HG03460 (cell line): ENCODE results near the gene CCL20.

Experiments
- ATAC-seq: cut with Tn5 transposase; IDR thresholded peaks from one replicate; pipeline ENCODE4 v1.9.1; 2021; ENCODE audit not compliant: unreplicated experiment

The CCL20 gene

DNA sequence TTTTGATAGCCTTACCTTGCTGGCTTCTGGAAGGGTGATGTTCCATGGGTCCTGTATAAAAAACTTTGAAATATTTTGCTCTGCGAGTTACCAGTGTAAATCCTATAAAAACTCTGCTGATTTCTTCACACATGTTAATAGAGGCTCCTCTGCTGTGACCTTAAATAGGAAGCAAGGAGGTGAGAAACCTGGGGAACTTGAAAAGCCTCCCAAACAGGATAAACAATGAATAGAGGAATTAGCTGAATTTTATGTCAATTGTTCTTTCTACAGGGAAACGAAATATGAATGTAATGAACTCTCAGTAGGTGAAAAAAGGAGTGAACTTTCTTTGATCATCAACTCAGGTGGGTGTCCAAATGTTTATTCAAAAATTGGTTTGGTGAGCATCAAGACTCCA is 10.8 kb upstream of the CCL20 start:
- no peak for ATAC-seq

DNA sequence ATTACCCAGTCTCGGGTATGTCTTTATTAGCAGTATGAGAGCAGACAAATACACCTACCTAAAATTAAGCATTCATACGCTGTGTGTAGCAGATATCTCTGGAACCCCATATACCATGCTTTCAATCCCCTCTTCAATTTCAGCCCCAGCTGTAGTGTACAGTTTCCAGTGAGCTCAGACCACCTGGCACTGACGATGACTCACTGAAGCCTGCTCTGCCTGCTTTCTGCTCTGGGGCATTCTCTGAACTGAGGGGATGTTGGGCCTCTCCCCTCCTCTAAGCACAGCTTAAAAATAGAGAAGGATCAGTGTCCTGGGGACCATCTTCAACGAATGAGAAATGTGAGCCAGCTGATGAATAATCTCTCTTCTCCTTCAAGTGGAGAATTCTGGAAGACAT is 8.7 kb upstream of the CCL20 start:
- no peak for ATAC-seq

DNA sequence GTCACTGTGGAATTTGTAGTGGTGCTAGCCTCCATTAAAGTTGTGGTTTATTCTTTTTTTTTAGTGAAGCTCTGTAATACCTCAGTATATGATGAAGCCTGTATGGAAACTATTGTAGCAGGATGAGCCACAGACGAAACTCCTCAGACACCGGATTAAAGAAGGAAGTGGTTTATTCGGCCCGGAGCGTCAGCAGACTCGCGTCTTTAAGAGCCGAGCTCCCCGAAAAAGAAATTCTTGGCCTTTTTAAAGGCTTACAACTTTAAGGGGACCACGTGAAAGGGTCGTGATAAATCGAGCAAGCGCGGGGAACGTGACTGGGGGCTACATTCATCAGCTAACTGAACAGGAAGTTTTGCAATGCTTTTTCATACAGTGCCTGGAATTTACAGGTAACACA is 8.1 kb upstream of the CCL20 start:
- no peak for ATAC-seq

DNA sequence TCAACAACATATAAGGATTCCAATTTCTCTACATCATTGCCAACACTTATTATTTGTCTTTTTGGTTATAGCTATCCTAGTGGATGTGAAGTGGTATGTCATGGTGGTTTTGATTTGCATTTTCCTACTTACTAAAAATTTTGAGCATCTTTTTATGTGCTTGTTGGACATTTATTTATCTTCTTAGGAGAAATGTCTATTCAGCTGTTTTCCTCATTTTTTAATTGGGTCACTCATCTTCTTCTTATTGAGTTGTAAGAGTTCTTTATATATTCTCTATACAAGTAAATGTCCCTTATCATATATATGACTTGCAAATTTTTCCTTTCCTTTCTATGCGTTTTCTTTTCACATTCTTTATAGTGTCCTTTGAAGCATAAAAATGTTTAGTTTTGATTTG is 4.7 kb upstream of the CCL20 start:
- ATAC-seq, result no peak

DNA sequence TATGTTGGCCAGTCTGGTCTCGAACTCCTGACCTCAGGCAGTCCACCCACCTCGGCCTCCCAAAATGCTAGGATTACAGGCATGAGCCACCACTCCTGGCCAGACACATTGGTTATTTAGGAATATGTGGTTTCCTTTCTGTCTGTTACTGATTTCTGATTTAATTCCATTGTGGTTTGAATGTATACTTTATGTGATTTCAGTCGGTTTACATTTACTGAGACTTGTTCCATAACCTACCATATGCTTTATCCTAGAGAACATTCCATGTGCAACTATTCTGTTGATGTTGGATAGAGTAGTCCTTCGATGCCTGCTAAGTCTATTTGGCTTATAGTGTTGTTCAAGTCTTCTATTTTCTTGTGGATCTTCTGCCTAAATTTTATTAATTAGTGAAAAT is 1.6 kb upstream of the CCL20 start:
- no peak for ATAC-seq

DNA sequence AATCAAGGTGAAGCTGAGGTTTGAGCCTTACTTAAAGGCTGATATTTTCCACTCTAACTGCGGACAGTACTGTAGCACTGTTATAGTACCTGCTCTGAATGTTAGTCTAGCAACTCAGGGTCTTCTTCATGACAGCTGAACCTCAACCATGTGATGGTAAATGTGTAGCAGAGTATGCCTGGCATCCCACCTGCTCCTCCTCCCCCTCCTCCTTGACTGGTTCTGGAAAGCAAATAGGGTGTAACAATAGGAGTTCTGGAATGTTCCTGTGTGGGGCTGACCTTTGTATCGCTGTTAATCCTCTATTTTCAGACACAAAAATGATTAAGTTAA is 447 bp upstream of the CCL20 start:
- ATAC-seq, result no peak

DNA sequence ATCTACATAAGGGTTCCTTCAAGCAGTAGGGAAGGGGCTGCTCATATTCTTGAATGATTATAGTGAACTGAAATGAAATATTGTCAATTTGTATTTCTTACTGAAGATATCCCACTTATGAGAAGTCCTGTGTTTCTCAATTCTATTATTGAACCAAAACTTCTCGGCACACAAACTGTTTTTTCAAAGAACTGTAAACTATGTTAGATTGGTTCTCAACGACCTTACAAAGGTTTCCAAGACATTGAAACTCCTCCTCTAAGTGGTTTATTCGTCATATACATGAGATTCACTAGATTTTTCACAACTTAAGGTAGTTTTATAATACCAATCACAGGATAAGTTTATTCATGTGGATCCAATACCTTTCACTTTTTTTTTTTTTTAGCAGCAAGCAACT is 1.4 kb downstream of the CCL20 start:
- ATAC-seq, result no peak

DNA sequence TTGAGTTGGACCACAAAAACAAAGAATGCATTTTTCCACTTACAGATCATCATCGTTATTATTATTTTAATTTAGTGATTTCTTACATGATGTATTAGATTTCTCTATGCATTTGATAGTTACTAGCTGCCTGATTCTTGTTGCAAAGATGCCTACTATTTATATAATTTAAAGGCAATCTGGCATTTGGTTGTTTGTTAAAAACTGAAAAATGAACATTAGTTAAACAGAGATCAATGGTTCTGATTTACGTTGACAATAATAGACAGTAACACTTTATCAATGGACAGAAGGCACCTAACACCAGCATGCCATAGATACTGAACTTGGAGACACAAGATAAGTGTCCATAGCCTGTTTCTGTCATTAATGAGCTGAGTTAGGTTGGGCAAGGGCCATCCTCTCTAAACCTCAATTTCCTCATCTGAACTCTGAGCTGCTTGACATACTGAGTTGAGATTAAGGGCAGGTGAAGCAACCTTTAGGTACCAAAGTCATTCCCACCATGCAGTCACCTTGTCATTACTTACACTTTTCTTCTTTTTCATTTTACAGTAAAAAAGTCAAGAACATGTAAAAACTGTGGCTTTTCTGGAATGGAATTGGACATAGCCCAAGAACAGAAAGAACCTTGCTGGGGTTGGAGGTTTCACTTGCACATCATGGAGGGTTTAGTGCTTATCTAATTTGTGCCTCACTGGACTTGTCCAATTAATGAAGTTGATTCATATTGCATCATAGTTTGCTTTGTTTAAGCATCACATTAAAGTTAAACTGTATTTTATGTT is 3.1 kb downstream of the CCL20 start:
- no peak for ATAC-seq

DNA sequence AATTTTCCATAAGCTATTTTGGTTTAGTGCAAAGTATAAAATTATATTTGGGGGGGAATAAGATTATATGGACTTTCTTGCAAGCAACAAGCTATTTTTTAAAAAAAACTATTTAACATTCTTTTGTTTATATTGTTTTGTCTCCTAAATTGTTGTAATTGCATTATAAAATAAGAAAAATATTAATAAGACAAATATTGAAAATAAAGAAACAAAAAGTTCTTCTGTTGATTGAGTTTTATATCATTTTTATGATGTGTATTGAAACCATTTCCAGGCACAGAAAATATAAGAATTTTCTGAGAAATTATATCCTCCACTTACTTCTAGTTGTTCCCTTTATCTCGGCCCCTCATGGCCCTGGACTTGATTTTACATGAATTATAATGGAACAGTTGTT is 3.7 kb downstream of the CCL20 start:
- ATAC-seq, result no peak

DNA sequence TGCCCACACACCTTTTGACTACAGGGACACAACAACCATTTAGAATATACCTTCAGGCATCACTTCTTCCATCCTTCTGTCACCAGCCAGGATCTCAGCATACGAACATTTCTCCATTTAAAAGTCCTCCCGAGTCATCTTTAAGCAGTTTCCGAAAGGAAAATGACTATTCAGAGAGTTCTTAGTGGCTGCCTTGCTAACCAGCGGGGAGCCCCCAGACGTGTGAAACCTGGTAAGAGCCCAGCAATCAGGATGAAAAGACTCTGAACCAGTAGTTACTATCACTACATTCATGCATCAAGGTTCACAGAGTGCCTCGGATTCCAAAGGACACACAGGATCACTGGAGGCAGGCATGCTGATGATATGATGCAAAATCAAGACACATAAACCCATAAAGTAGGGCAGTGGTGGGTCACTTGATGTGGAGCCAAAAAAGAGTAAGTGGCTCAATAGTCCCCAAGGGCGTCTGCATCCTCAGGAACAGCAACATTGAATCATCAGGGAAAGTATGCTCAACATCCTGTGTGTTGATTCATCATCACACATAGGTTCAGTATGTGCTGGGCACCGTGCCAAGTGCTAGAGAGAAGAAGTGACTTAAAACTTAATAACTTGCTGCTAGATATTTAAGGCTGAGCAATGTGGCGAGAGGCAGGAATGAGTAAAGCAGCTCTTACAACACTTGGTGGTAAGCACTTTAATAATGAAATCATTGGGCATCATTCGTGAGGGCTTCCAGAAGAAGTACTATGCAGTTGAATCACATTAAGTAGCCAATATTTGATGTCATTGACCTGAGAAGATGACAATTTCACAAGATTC is 4.4 kb downstream of the CCL20 start:
- ATAC-seq, result no peak

DNA sequence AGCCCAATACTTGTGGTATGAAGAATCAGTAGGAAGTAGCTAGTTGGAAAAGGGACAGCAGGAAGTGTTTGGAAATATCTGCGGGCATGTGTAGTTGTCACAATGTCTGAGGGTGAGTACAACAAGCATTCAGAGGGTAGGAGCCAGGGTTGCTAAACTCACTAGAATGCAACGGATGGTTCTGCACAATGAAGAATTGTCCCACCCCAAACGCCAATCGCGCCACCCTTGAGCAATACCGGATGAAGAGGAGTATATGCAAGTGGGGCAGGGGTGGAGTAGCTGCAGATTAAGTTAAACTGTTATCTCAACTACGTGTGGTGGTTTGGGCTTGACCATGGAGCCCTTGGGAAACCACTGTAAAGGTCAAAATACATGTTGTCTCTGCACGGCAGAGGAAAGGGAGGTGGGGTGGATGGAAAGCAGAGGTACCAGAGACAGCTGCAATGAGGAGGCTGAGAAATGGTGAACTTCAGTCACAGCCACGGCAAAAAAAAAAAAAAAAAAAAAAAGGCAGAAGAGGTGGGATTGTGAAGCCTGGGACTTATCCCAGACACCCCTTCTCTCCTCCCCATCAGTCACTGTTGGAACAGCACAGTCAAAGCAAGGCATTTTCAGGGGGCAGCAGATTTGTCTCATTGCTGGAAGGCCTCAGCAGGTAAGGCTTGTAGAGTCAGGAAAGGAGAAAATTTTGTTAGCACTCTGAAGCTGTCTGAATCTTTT is 5.2 kb downstream of the CCL20 start:
- no peak for ATAC-seq

DNA sequence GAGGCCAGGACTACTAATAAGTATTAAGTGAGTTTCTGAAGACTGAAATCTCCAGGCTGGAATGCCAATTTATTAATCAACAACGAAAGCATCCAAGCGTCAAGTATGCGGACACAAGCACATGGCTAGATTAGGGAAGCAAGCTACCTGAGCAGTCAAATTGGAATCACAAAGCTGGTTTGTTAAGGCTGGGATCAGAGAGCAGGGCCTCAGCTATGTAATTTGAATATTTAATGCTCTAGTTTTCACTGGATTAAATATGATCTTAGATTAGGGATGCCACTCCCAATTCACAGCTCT is 5.7 kb downstream of the CCL20 start:
- no peak for ATAC-seq

DNA sequence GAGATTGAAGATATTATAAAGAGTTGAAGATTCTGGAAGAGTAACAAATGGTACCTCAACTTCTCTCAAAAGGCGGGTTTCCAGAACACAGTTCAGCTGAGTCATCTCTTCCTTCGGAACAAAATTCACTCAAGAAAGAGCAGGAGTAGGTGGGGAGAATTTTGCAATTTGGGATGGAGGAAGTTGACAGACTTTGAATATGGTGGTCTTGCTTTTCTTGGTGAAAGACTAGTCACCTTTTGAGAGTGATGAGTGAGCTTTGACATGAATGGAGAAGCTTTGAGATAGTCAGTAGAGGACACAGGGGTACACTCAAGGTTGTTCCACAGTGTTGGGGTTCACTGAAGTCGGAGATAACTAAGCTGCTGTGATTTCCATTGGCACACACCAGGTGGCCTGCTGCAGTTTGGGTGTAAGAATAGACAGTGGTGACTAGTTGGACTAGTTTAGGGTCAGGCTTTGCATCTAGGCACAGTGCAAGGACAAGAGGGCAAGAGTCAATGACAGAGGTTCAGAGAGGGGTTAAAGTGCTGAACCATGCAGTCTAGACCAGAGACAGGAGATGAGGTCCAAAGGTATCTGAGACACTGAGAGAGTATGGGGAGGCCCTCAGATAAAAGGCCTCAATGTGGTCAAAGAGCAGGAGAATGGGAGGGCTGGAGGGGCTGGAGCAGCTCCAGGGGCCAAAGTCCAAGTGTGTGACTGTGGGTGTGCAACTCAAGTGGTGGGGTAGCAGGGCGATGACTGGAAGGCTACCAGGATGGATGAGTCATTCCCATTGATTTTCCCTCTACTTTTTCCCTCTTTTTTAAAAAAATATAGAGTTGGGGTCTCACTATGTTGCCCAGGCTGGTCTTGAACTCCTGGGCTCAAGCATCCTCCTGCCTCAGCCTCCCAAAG is 7.7 kb downstream of the CCL20 start:
- no peak for ATAC-seq

DNA sequence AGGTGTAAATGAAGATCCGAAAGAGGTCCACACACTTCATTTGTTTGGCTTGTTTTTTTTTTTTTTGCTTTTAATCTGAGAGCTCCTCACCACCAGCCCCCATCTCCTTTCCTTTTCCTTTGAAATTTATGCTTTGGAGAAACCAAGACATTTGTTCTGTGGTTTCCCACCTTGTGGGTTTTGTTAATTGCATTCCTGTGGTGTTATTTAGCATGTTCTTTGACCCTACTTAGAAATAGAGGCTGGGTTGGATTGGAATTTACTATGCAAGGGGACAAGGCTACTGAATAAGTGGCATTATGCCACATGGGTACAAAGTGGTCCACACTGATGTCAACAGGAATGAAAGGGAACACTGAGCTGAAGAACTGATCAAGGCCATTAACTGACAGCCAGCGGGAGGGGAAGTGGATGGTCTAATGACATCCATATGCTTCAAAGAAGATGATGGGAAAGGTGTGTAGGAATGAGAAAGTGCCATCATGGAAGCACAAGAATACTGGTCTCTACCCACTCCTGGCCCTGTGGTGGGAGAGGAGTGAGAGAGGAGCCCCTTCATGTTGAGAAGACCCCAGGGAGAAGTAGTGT is 8.9 kb downstream of the CCL20 start:
- ATAC-seq, result no peak

DNA sequence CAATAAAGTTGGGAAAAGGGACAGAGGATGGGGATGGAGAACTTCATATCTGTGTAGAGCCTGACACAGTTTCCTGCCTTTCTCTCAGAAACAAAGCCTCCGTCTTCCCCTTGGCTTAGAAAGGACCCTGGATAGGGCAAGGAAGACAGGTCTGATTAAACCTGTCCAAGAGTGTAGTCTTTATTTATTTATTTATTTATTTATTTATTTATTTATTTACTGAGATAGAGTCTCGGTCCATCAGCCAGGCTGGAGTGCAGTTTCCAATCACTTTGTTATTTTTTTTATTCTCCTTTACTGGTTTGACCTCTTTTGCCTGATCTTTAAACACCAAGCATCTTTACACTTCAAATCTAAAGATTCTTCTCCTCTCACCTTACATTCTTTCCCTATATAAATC is 10.3 kb downstream of the CCL20 start:
- no peak for ATAC-seq

DNA sequence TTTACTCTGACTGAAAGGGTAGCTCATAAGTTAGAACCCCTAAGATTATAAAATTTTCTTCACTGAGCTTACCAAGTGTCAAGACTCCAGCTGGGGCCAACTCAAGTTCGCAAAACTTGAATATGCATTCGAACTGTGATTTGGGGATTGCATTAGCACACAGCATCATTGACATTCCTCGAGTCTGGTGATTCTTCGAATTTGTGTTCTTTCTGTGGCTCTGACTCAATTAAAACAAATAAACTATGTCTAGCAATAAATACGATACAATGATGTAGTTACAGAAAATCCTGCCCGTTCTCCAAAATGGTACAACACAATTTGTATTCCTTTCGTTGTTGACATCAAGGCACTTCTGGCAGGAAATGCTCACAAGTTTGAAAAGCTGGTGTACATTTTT is 11.1 kb downstream of the CCL20 start:
- no peak for ATAC-seq

DNA sequence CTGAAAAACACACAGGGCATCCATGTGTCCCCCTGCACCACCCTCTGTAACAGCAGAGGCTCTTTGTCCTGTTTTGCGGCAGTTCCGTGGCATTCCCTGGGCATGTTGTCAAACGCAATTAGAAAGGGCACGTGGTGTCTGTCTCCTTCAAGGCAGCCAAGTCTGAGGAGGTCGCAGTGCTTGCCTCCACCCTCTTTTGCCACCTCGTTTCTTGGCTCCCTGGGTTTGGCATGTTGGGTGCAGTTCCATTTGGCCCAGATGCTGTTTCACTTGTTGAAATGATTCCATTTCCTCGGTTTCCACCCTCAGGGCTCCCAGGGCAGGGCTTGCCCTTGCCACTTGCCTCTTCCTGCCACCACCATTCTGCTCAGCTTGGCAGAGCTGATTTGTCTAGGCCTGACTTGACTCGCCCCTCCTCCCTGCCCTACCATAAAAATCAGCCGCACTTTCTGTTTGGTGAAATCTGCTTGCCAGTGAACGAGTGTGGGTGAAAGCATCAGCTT is 12.4 kb downstream of the CCL20 start:
- no peak for ATAC-seq

DNA sequence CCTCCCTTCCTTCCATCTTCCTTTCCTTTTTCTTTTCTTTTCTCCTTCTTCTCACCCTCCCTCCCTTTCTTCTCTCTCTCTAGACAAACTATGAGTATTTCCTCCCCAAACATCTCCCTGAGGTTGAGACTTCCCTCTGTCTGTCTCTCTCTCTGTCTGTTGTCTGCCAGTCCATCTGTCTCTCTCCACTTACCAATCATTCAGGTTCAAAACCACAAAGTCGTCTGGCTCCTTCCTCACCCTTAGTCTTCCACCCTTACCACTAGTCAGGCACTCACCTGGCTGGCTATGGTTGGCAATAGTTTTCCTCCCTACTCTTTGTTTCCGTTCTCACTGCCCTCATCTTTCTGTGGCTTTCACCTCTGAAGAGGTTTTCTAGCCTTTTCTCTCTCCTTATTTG is 12.9 kb downstream of the CCL20 start:
- no peak for ATAC-seq

DNA sequence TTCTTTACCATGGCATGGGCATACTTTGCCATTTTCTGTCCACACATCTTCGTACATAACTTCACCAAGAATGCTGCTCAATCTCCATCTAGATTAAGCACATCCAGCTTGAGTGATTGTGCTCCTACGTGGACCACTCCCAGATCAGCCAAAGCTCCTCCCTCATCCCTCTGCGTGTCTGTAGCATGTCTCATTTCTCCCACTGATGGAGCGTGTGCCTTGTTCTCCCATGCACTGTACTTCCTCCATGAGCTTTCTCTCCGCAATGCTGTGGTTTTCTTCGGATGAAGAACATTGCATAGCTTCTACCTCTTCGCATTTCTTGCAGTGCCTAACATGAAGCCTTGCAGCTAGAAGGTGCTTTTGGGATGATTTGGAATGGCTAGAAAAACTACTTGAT is 13.5 kb downstream of the CCL20 start:
- ATAC-seq, result no peak

DNA sequence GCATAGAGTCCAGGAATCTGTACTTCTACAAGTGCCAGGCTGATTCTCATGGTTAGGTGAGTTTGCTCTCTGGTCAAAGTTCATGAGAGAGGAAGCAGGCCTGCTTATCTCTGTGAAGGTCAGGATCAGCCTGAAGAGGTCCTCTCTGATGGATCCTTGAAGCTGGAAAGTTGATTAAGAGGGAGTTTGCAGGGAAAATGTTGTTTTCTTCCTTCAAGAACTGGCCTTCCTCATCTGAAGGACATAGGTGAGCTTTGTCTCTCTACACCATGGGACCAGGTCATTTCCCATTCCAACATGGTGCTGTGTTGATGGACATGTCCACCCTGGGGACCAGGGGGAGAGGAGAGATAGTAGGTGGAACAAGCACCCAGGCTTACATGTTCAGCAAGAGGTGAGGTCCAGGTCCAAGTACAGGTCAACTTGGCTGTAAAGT is 14.9 kb downstream of the CCL20 start:
- no peak for ATAC-seq

DNA sequence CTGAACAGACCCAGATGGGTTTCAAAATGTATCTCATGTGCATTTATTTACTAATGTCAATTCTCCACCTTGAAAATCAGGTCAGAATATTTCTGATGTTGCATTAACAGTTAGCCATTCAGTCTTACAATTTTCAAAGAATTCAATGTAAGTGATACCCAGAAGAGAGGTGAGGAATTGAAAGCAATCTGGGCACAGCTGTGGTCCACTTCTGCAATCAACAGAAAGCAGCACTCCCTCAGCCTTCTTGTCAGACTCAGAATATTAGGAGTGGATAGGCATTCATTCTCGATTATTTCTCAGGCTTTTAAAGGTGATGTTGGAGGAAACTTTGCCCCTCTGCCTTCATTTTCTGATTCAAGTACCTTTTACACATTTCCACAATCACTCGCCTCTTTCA is 15.7 kb downstream of the CCL20 start:
- ATAC-seq, result no peak
